GM18502 (cell line): ENCODE results near the gene STIM1.
"Not testable (repeated sequence)": the region's sequence is repeated elsewhere in the genome, so short reads cannot be mapped to it uniquely, and the experiment has no call there.

Experiments used
- ATAC-seq: cut with Tn5 transposase; IDR thresholded peaks from one replicate; pipeline ENCODE4 v1.9.1; 2021; ENCODE audit warnings: mild to moderate bottlenecking; ENCODE audit not compliant: unreplicated experiment, poor library complexity

STIM1 gene

DNA sequence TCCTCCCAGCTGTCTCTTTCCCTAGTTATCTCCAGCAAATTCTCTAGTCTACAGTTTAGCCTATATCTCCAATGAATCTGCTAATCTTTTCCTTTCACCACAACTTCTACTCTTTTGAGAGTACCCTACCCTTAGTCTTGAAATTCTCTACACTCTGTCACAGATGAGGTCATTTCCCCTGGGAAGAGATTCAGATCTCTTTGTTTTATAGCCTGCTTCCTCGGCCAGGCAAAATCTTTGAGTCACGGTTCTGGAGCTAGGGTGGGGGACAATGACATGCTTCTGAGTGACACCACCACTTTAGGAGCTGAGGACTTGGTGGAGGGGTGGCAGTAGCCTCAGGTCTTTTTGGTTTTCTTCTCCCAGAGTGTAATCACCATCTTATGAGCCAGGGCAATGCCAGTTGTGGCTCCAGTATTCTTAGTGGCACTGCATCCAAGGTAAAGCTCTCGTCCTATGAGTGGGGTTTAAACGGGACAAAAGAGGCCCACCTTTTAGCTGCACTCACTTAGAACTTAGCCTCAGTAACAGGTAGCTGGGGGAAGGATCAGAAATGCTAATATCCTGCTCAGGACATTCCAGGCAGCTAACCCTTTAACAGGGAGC, 140.6 kb downstream of the STIM1 start:
- ATAC-seq = no peak

DNA sequence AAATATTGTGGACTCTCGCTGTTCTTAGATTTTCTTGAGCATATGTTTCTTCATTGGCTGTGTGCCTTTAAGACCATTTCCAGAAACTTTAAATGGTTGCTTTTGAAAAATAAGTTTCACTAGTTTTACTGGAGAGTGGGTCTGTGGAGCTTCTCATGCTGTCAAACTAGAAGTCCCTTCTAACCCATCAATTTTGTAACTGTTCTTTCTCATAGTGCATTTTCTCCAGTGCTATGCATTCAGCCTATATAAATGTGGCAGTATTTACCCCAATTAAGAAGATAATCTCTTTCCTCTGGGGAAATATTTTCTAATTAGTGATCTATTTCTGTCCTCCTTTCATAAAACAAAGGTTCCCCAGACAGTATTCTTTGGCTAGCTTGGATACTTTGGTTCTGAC, 141.2 kb downstream of the STIM1 start:
- no peak for ATAC-seq

DNA sequence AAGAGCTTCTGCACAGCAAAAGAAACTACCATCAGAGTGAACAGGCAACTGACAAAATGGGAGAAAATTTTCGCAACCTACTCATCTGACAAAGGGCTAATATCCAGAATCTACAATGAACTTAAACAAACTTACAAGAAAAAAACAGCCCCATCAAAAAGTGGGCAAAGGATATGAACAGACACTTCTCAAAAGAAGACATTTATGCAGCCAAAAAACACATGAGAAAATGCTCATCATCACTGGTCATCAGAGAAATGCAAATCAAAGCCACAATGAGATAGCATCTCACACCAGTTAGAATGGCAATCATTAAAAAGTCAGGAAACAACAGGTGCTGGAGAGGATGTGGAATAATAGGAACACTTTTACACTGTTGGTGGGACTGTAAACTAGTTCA, 149.3 kb downstream of the STIM1 start:
- ATAC-seq = not testable (repeated sequence)

DNA sequence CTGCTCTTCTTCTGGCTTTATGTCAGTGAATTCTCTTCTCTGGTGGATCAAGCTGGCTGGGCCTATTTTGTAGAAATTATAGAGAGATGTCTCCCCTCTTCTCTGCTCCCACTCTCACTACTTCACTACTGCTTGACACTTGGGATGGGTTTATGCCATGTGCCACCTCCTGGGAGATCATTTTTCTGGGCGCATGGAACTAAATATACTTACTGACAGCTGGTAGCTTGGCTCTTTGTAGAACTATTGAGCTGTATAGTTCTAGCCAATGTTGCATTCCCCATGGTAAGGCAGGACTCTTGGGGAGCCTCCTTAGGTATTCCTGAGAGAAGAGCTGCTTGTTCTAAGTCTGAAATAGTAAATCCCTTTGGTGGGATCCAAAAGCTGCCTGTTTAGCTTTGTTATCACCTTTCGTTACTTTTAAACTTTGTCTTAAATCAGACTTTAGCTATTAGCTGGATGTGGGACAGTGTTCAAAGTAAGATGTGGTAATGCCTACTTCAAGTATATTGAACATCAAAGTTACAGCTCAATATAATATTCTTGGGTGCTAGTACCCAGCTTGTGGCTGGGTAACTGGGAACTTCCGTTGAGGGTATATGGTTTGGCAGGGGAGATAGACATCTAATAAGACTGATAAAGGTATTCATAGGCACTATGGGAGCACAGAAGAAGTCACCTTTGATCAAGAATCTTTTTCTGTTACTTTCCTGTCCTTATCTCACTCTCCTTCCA, 151.6 kb downstream of the STIM1 start:
- ATAC-seq = no peak

DNA sequence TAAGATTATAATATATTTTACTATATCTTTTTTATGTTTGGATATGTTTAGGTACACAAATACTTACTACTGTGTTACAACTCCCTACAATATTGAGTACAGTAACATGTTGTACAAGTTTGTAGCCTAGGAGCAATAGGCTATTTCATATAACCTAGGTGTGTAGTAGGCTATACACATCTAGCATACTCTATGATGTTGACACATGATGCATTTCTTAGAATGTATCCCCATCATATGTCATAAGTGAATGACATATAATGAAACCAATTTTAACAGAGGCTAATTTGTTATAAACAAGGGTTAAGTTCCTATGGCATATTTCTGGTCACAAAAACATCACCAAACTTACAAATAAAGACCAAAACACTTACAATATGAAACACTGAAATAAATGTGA, 152.7 kb downstream of the STIM1 start:
- no peak for ATAC-seq

DNA sequence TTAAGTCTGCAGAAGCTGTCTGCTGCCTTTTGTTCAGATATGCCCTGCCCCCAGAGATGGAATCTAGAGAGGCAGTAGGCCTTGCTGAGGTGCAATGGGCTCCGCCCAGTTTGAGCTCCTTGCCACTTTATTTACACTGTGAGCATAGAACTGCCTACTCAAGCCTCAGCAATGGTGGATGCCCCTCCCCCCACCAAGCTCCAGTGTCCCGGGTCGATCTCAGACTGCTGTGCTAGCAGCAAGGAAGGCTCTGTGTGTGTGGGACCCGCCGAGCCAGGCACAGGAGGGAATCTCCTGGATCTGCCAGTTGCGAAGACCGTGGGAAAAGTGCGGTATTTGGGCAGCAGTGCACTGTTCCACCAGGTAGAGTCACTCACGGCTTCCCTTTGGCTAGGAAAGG, 161.1 kb downstream of the STIM1 start:
- ATAC-seq = not testable (repeated sequence)

DNA sequence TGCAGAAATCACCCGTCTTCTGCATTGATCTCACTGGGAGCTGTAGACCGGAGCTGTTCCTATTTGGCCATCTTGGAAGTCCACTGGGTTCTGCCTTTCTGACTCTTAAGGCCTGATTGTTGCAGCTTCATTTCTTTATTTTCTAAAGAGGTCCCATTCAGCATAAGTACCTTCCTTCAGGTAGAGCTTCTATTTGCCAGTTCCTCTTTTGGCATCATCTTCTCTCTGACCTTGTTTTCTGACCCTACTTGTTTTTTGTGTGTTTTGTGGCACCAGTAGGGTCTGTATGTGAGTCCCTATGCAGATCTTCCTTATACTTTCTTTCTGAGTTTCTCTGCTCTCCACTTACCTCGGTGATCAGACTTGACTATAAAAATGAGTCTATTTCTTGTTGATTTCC, 161.7 kb downstream of the STIM1 start:
- ATAC-seq = no peak

DNA sequence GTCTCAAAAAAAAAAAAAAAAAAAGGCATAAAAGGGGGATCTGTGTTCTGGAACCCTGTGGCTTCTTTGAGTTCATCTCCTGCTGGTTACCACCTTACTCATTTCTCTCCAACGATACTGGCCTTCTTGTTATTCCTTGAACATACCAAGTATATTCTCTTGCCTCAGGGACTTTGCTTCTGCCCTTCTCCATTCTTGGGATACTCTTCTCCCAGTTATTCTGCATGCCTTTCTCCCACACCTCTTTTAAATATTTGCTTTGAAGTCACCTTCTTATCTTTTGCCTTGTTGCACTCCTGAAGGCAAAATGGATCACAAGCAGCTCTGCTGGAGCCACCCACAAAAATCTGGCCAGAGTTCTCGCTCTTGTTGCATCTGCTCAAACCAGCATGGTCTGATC, 163.2 kb downstream of the STIM1 start:
- no peak for ATAC-seq

DNA sequence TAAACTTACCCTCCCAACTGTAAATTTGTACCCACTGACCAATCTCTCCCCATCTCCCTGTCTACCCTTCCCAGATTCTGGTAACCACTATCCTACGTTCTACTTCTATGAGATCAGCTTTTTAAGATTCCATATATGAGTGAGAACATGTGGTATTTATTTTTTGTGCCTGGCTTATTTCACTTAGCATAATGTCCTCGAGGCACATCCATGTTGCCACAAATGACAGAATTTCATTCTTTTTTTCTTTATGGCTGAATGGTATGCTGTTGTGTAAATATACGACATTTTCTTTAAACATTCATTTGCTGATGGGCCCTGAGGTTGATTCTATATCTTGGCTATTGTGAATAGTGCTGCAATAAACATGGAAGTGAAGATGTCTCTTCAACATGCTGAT, 164.4 kb downstream of the STIM1 start:
- no peak for ATAC-seq

DNA sequence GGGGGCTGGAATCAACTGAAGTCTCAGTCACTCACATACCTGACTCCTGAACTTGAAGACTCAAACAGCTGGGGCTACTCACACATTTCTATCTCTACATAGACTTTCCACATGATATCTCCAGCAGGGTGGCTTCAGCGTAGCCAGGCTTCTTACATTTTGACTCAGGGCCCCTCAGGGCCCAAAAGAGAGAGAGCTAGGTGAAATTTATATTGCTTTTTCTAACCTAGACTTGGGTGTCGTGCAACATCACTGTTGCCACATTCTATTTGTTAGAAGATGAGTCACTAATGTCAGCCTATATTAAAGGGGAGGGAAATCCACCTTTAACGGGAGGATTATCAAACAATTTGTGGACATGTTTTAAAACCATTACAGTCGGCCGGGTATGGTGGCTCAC, 167.2 kb downstream of the STIM1 start:
- no peak for ATAC-seq

DNA sequence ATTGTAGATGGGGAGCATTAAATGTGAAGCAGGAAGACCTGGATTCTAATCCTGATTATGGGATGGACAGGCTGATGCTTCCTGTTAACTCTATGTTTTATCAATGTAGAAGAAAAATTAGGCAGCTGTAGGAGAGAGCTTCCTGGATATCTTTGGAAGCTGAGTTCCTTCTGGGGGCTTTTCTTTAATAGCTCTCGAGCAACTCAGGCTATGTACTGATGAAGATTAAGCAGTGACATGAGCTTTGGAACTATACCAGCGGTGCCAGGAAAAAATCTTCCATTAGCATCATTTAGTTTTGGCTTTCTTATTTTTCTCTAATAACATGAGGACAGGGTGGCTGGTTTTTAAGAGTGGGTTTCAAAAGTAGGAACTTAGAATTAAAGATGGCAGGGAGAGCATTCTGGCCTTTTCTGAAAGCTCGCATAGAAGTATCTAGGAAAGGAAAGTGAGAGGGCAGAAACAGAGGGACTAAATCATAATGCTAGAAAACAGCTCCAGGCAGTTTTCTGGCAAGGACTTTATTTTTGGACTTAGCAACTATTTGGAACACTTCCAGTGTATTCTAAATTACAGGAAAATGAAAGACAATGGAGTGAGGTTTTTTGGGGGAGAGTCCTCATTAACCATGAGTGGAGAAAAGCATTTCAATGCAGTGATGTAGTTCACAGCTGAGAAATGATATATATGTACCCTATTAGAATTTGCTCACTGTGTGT, 169.9 kb downstream of the STIM1 start:
- ATAC-seq = no peak

DNA sequence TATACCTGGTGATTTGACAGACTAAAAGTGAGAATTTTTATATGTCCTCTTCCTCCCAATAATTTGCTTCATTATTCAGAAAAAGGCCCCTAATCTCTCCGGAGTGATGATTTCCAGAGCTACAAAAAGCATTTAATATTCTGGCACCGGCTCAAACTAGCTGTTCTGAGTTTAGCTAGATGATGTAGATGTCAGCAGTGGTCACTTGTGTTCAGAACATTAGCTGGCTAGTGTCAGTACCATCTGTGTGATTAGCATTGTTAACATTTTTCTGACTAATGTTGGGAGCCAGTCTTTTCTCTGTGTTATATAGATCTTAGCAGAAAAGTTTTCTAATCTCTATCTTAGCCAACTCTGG, 170.5 kb downstream of the STIM1 start:
- ATAC-seq = no peak

DNA sequence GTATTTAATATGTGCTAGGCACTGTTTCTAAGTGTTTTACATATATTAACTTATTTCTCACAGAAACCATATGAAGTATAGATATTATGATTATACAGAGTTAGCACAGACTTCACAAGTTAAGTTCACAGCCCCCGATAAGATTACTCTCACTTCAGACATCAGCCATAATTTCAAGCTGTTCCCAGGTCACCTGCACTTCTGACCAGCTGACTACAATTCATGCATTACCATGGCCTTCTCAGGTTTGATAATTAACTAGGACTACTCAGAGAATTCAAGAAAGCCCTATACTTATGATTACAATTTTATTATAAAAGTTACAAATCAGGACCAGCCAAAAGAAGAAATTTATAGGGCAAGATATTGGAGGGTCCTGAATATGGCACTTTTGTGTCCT, 170.9 kb downstream of the STIM1 start:
- ATAC-seq = no peak

DNA sequence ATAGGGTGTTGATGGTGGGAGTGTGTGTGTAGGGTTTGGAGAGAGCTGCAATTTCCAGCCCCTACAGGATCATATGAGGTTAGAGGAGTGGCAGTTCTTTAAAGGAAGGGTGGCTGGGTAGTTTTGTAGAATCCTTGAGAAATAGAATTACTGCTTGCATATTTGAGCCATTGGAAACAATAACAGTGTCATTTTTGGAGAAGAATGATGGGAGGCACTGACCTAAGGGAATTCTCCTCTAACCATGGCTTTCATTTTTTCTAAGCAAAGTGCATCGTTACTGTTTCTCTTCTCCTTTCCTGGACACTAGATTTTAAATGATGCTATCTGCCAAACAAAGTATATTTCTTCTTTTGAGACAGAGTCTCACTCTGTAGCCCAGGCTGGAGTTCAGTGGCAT, 172.3 kb downstream of the STIM1 start:
- no peak for ATAC-seq

DNA sequence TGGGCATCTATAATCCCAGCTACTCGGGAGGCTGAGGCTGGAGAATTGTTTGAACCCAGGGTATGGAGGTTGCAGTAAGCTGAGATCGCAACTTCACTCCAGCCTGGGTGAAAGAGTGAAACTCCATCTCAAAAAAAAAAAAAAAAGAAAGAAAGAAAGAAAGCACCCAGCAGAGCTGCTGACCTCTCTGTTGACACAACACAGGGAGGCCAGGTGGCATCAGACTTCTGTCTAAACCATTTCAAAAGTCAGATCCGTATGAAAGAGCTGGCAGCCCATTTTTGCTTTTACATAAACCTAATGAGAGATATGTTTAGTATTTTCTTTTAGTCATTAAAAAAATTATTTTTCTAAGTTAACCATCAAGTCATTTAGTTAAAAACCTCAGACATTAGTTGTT, 174.7 kb downstream of the STIM1 start:
- ATAC-seq = no peak

DNA sequence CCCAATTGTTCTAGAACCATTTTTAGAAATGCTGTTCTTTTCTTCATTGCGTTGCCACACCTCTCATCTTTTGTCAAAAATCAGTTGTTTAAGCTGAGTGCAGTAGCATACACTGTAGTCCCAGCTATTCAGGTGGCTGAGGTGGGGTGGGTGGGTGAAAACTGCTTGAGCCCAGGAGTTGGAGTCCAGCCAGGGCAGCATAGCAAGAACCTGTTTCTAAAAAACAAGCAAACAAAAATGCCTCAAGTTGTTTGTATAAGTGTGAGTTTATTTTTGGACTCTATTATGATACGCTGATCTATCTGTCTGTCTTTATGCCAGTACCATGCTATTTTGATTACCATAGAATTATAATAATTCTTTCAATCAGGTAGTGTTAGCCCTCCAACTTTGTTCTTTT, 176.6 kb downstream of the STIM1 start:
- no peak for ATAC-seq

DNA sequence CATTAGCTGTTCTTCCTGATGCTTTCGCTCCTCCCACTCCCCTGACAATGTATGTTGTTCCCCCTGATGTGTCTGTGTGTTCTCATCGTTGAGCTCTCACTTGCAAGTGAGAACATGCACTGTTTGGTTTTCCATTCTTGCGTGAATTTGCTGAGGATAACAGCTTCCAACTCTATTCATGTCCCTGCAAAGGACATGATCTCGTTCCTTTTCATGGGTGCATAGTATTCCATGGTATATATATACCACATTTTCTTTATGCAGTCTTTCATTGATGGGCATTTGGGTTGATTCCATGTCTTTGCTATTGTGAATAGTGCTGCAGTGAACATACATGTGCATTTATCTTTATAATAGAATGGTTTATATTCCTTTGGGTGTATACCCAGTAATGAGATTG, 180.5 kb downstream of the STIM1 start:
- ATAC-seq = no peak

DNA sequence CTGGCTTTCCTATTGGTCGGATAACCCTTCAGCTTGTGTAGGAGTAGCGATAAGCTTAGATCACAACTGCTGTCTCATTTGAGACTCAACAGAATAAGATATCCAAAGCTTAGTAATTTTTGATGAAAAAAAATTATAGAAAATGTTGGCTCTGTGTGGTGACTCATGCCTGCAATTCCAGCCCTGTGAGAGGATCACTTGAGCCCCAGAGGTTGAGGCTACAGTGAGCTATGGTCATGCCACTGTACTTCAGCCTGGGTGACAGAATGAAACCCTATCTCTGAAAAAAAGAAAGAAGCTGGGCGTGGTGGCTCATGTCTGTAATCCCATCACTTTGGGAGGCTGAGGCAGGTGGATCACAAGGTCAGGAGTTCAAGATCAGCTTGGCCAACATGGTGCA, 183.5 kb downstream of the STIM1 start:
- ATAC-seq = no peak

DNA sequence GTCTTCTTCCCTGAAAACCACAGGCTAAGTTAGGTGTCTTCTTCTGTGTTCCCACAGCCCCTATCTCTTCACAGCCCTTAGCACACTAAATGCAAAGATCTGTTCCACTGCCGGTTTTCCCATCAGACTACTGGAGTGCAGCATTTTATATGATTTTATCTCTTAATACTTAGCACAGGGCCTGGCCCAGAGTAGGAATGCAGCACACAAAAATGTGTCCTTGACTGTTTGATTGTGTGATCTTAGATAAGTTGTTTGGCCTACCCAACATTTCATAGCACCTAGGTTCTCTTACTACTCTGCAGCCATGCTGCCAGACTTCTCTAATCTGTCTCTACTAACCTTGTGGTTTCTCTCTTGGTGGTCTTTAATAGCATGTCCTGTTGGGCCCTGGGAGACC, 185.0 kb downstream of the STIM1 start:
- no peak for ATAC-seq

DNA sequence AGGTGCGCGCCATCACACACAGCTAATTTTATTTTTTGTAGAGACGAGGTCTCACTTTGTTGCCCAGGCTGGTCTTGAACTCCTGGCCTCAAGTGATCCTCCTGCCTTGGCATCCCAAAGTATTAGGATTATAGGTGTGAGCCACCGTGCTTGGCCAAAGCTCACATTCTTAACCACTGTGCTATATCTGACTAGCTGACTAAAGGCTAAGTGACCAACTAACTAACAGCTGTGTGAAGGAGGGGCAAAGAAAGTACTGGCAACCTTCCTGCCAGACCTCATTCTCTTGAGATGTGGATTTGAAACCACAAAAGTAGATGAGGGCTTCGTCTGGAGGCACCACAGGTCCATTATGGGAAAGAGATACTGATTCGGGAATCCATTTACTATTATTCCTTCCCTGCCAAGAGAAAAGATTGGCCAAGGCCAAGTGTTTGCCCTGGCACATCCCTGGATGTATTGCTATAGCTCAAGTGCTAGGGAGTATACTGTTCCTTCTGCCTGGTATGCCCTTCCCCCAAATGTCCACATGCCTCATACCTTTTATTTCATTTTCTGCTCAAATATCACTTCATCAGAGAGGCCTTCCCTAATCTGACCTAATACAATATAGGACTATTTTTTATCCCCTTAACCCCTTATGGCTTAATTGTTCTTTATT, 186.4 kb downstream of the STIM1 start:
- ATAC-seq = no peak

DNA sequence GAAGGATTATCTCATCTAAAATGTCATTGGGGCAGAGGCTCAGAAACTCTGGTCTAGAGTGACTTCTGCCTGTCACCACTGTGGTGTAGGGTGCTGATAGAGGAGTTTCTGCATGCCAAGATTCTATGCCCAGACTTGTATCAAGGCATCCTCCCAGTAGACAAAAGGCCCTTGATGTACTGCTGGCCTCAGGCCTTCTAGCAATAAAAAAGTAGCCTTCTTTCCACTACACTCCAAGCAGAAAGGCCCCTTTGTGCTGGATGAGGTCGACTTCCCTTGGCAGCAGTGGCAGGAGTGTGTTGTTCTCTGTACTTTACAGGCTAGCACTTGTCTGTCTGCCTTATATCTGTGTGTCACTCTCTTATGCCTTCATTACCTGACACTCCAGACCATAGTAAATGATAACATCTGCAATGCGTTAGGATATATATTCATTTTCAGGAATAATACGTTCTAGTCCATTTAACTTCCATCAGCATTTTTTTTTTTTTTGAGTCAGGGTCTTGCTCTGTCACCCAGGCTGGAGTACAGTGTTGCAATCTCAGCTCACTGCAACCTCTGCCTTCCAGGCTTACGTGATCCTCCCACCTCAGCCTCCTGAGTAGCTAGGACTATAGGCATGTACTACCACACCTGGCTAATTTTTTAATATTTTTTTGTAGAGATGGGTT, 189.6 kb downstream of the STIM1 start:
- no peak for ATAC-seq
